Nephron (organoid): ENCODE measurements around the gene STT3B.
A peak's percentile ranks its signal among the peaks of the same experiment; 100 is the strongest.

ENCODE experiments used
- H3K27ac Mint-ChIP-seq, 3 experiments: 2 replicates each; pipeline ENCODE4 v1.8.0; 2020; ENCODE audit warnings: mixed read lengths in 3 of 3, mild to moderate bottlenecking in 2 of 3, moderate library complexity in 1 of 3
- H3K27me3 Mint-ChIP-seq: 2 replicates; pipeline ENCODE4 v1.8.0; 2021; ENCODE audit warnings: low read depth, mild to moderate bottlenecking, moderate library complexity, mixed read lengths
- H3K36me3 Mint-ChIP-seq: 2 replicates; pipeline ENCODE4 v1.8.0; 2020; ENCODE audit warnings: low read depth, mixed read lengths
- H3K4me1 Mint-ChIP-seq: 2 replicates; pipeline ENCODE4 v1.8.0; 2020; ENCODE audit warnings: mixed read lengths
- H3K4me3 Mint-ChIP-seq, 3 experiments: 2 replicates each; pipeline ENCODE4 v1.8.0; 2020; ENCODE audit warnings: mild to moderate bottlenecking in 3 of 3, mixed read lengths in 3 of 3, moderate library complexity in 2 of 3
- H3K9me3 Mint-ChIP-seq: 2 replicates; pipeline ENCODE4 v1.8.0; 2020; ENCODE audit warnings: mixed read lengths
- CTCF ChIP-seq, 3 experiments: fragments of 200-600 bp; sonication (generic); IDR thresholded peaks; one replicate each; pipeline ENCODE4 v1.5.0; 2021; ENCODE audit warnings: antibody characterized with exemption in 3 of 3; ENCODE audit not compliant: unreplicated experiment in 3 of 3

The STT3B gene

GRCh38 chr3:31538801-31539200 lies 6.1 kb downstream of the STT3B start:
- no peak for TF ChIP-seq CTCF (IDR thresholded peaks at IDR 0.05; ENCODE audit: unreplicated experiment in 3 of 3)
- no peak overlapping the region for H3K27ac Mint-ChIP-seq
- H3K4me1 Mint-ChIP-seq = peaks cover 44% of the 10 kb centered on the region
- no peak overlapping the region for H3K4me3 Mint-ChIP-seq
- H3K36me3 Mint-ChIP-seq = peaks cover 40% of the 10 kb centered on the region
- H3K9me3 Mint-ChIP-seq = no peaks in the 10 kb centered on the region
- H3K27me3 Mint-ChIP-seq = no peaks in the 10 kb centered on the region

- TF ChIP-seq CTCF (IDR thresholded peaks at IDR 0.05; ENCODE audit: unreplicated experiment in 3 of 3) = no peak
- Mint-ChIP-seq H3K4me3 (no peak overlapping the region), H3K4me1 (peaks cover 44% of the 10 kb centered on the region), H3K9me3 (no peaks in the 10 kb centered on the region), H3K36me3 (peaks cover 40% of the 10 kb centered on the region), H3K27me3 (no peaks in the 10 kb centered on the region), H3K27ac (no peak overlapping the region)
Measured at GRCh38 chr3:31539275-31539674, 6.5 kb downstream of the STT3B start.

- H3K36me3 Mint-ChIP-seq = peaks cover 37% of the 10 kb centered on the region
- no peak overlapping the region for H3K27ac Mint-ChIP-seq
- no peaks in the 10 kb centered on the region for H3K9me3 Mint-ChIP-seq
- no peak for TF ChIP-seq CTCF (IDR thresholded peaks at IDR 0.05; ENCODE audit: unreplicated experiment in 3 of 3)
- no peaks in the 10 kb centered on the region for H3K27me3 Mint-ChIP-seq
- H3K4me3 Mint-ChIP-seq = no peak overlapping the region
- peaks cover 53% of the 10 kb centered on the region for H3K4me1 Mint-ChIP-seq
Measured at GRCh38 chr3:31541089-31541488, 8.4 kb downstream of the STT3B start.

- H3K4me3 Mint-ChIP-seq = no peak overlapping the region
Measured at GRCh38 chr3:31542246-31542645, 9.5 kb downstream of the STT3B start.

GRCh38 chr3:31543375-31543774 lies 10.7 kb downstream of the STT3B start:
- no peak for TF ChIP-seq CTCF (IDR thresholded peaks at IDR 0.05; ENCODE audit: unreplicated experiment in 3 of 3)
- Mint-ChIP-seq H3K4me1 (peaks cover 47% of the 10 kb centered on the region), H3K27ac (peak overlapping the region in 1 of 3 experiments; percentile 6), H3K4me3 (no peak overlapping the region), H3K9me3 (no peaks in the 10 kb centered on the region), H3K36me3 (peaks cover 28% of the 10 kb centered on the region), H3K27me3 (no peaks in the 10 kb centered on the region)

More at GRCh38 chr3:31542246-31542645, 9.5 kb downstream of the STT3B start:
- no peak for TF ChIP-seq CTCF (IDR thresholded peaks at IDR 0.05; ENCODE audit: unreplicated experiment in 3 of 3)
- H3K27ac Mint-ChIP-seq = no peak overlapping the region
- H3K4me1 Mint-ChIP-seq = peaks cover 49% of the 10 kb centered on the region
- H3K27me3 Mint-ChIP-seq = no peaks in the 10 kb centered on the region
- H3K9me3 Mint-ChIP-seq = no peaks in the 10 kb centered on the region
- peaks cover 36% of the 10 kb centered on the region for H3K36me3 Mint-ChIP-seq

- H3K36me3 Mint-ChIP-seq = peaks cover 20% of the 10 kb centered on the region
- no peaks in the 10 kb centered on the region for H3K27me3 Mint-ChIP-seq
- no peak for TF ChIP-seq CTCF (IDR thresholded peaks at IDR 0.05; ENCODE audit: unreplicated experiment in 3 of 3)
- peaks cover 42% of the 10 kb centered on the region for H3K4me1 Mint-ChIP-seq
- H3K4me3 Mint-ChIP-seq = no peak overlapping the region
- no peaks in the 10 kb centered on the region for H3K9me3 Mint-ChIP-seq
- peak overlapping the region in 1 of 3 experiments; percentile 67 for H3K27ac Mint-ChIP-seq
Measured at GRCh38 chr3:31544634-31545033, 11.9 kb downstream of the STT3B start.
